NB4 (cell line): ENCODE results near the gene POU3F1.

Experiments
- MAX ChIP-seq: IDR thresholded peaks from 2 replicates; pipeline ENCODE4 v1.6.1; 2011; ENCODE audit warnings: low read depth, low read length
- POLR2A ChIP-seq: IDR thresholded peaks from 2 replicates; pipeline ENCODE4 v1.6.1; 2011; ENCODE audit warnings: mild to moderate bottlenecking; ENCODE audit not compliant: insufficient read length; ENCODE audit errors: extremely low read depth
- TF ChIP-seq, protein P1 (sequence below): IDR thresholded peaks from one replicate; pipeline ENCODE4 v1.5.1; 2012; ENCODE audit warnings: low read depth, low read length

- TF ChIP-seq POLR2A (no peak), MAX (no peak)
- TF ChIP-seq, protein P1, sequence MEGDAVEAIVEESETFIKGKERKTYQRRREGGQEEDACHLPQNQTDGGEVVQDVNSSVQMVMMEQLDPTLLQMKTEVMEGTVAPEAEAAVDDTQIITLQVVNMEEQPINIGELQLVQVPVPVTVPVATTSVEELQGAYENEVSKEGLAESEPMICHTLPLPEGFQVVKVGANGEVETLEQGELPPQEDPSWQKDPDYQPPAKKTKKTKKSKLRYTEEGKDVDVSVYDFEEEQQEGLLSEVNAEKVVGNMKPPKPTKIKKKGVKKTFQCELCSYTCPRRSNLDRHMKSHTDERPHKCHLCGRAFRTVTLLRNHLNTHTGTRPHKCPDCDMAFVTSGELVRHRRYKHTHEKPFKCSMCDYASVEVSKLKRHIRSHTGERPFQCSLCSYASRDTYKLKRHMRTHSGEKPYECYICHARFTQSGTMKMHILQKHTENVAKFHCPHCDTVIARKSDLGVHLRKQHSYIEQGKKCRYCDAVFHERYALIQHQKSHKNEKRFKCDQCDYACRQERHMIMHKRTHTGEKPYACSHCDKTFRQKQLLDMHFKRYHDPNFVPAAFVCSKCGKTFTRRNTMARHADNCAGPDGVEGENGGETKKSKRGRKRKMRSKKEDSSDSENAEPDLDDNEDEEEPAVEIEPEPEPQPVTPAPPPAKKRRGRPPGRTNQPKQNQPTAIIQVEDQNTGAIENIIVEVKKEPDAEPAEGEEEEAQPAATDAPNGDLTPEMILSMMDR, result peak; percentile 40
These were observed 9.2 kb downstream of the POU3F1 start for GRCh38 chr1:38037221-38037939.
